ENCODE measurements around the gene TMSB4X. TPM values are rescaled to one million over a fixed set of nuclear protein-coding genes. Genes with fewer than 3 reads are reported as not detected.

Gene TMSB4X
- total and polyA plus RNA-seq, 2 of the 4 experiments (the other 2 are of a cell fraction), result 4,648 to 11,116 TPM

- Histone ChIP-seq H2BK120ac (ENCODE audit: low read depth, low read length) (no peak overlapping the region), H3K9ac (ENCODE audit: low read depth, low read length) (no peak overlapping the region), H3K4me2 (ENCODE audit: low read depth, low read length) (no peak overlapping the region), H4K20me1 (ENCODE audit: insufficient read depth, low read length) (no peaks in the 10 kb centered on the region), H3K27me3 (ENCODE audit: control insufficient read depth, insufficient read depth, low read length) (no peaks in the 10 kb centered on the region), H4K8ac (ENCODE audit: low read depth in 2 of 2, low read length in 2 of 2) (no peak overlapping the region), H3K36me3 (ENCODE audit: control insufficient read depth, insufficient read depth, low read length) (no peaks in the 10 kb centered on the region), H3K4me3 (ENCODE audit: insufficient read depth, low read depth, low read length) (no peak overlapping the region), H3K18ac (ENCODE audit: low read depth, low read length) (no peak overlapping the region; the same call in 1 of the 2 replicates), H2BK5ac (ENCODE audit: low read depth, low read length, poor library complexity, severe bottlenecking) (no peak overlapping the region), H4K91ac (ENCODE audit: insufficient read depth, low read depth, low read length) (no peak overlapping the region), H3K14ac (replicated peaks; ENCODE audit: low read depth, low read length) (no peak overlapping the region), H3K23ac (ENCODE audit: low read depth, low read length) (no peak overlapping the region), H2BK20ac (ENCODE audit: low read depth, low read length) (no peak overlapping the region), H3K79me1 (ENCODE audit: low read depth in 1 of 2, low read length in 2 of 2) (no peaks in the 10 kb centered on the region), H3K9me3 (ENCODE audit: control insufficient read depth, insufficient read depth, low read length) (no peaks in the 10 kb centered on the region), H2AK9ac (replicated peaks; ENCODE audit: low read depth, low read length, poor library complexity) (no peak overlapping the region), H3K9me1 (ENCODE audit: insufficient read depth, low read length) (no peaks in the 10 kb centered on the region), H2BK15ac (ENCODE audit: low read depth, low read length) (no peak overlapping the region), H2AK5ac (ENCODE audit: low read depth, low read length) (no peak overlapping the region), H2AFZ (replicated peaks; ENCODE audit: low read length, poor library complexity) (no peak overlapping the region), H3K4me1 (ENCODE audit: control insufficient read depth, insufficient read depth, low read length) (no peaks in the 10 kb centered on the region; the same call in 1 of the 2 replicates), H3K27ac (ENCODE audit: insufficient read depth, low read length) (no peak overlapping the region), H3K4ac (ENCODE audit: low read depth, low read length) (no peak overlapping the region), H4K5ac (ENCODE audit: low read depth, low read length) (no peak overlapping the region), H3K56ac (ENCODE audit: extremely low read depth, insufficient read depth, low read length) (no peak overlapping the region)
- intact Hi-C loops (cut with micrococcal nuclease) (no loop called here), dilution Hi-C loops (cut with HindIII; ENCODE audit: low sequenced_read_pairs, unreplicated experiment) (no loop called here), in situ Hi-C loops (cut with MboI; ENCODE audit: low sequenced_read_pairs) (no loop called here)
- 53% methylated on average over 2 of the region's 8 CpGs; no CpG with 5 or more reads in 1 of the 2 experiments for WGBS, 2 experiments (ENCODE audit: extremely low coverage in 2 of 2, insufficient read length in 1 of 2)
- no TSS peak for BruUV-seq (replicated peaks)
- TF ChIP-seq FOS (IDR thresholded peaks at IDR 0.05; ENCODE audit: low read depth, low read length), result no peak
- no peak for TF ChIP-seq RFX5 (IDR thresholded peaks at IDR 0.05; ENCODE audit: low read depth, low read length)
- TF ChIP-seq RCOR1 (IDR thresholded peaks at IDR 0.05; ENCODE audit: insufficient replicate concordance, low read length), result no peak
- no peak for TF ChIP-seq MAFK (IDR thresholded peaks at IDR 0.05; ENCODE audit: low read depth, low read length)
- no peak for TF ChIP-seq CTCF (conservative IDR thresholded peaks at IDR 0.05; ENCODE audit: low read depth, low read length)
- no peak for TF ChIP-seq MXI1 (IDR thresholded peaks at IDR 0.05; ENCODE audit: borderline replicate concordance, low read depth, low read length)
- no peak for TF ChIP-seq USF2 (IDR thresholded peaks at IDR 0.05; ENCODE audit: low read depth, low read length)
- no peak for TF ChIP-seq SMC3 (IDR thresholded peaks at IDR 0.05; ENCODE audit: low read depth, low read length)
- TF ChIP-seq CEBPB (IDR thresholded peaks at IDR 0.05; ENCODE audit: low read depth, low read length), result no peak
- TF ChIP-seq MAZ (IDR thresholded peaks at IDR 0.05; ENCODE audit: borderline replicate concordance, low read depth, low read length), result no peak
- DNase-seq, result no peak
- no peak for ATAC-seq (ENCODE audit: low read depth)
- POLR2A ChIA-PET (ENCODE audit: unreplicated experiment), result no interaction called here
- CTCF ChIA-PET, result interaction anchor here (0.7 kb wide), 1 partner anchor 324 kb away, joined by 3 read pairs; no protein-coding TSS in a partner anchor
Measured at GRCh38 chrX:13000301-13000811, 25.4 kb downstream of the TMSB4X start.
